GM23338 (cell line): Measurements from ENCODE around the gene CST9. TPM values are rescaled to one million over a fixed set of nuclear protein-coding genes. Genes with fewer than 3 reads are reported as not detected.

Experiments
- ATAC-seq: fragments of 200-7000 bp; cut with Tn5 transposase; 3 replicates; pipeline ENCODE4 v1.9.1; 2020
- DNase-seq: peaks from one replicate; pipeline ENCODE4 v3.0.0-alpha.2; 2015; ENCODE audit warnings: low spot score
- H2AFZ ChIP-seq: fragments of 200-600 bp; sonication (generic); 2 replicates; pipeline ENCODE4 v1.8.0; 2016; ENCODE audit warnings: antibody characterized with exemption, mild to moderate bottlenecking, moderate library complexity
- H3F3A ChIP-seq: fragments of 200-600 bp; sonication (generic); replicated peaks from 2 replicates; pipeline ENCODE4 v1.8.0; 2017; ENCODE audit warnings: antibody characterized with exemption, mixed run types, low read depth
- H3K27ac ChIP-seq: fragments of 200-600 bp; sonication (generic); 2 replicates; pipeline ENCODE4 v1.6.1; 2016; ENCODE audit warnings: low read depth
- H3K27me3 ChIP-seq: fragments of 200-600 bp; sonication (generic); 2 replicates; pipeline ENCODE4 v1.8.0; 2016; ENCODE audit warnings: mild to moderate bottlenecking, mixed run types, moderate library complexity; ENCODE audit not compliant: insufficient read depth
- H3K36me3 ChIP-seq: fragments of 200-600 bp; sonication (generic); 2 replicates; pipeline ENCODE4 v1.8.0; 2016; ENCODE audit warnings: mild to moderate bottlenecking; ENCODE audit not compliant: insufficient read depth
- H3K4me1 ChIP-seq: fragments of 200-600 bp; sonication (generic); 2 replicates; pipeline ENCODE4 v1.8.0; 2016; ENCODE audit warnings: mild to moderate bottlenecking, moderate library complexity; ENCODE audit not compliant: insufficient read depth
- H3K4me2 ChIP-seq: fragments of 200-600 bp; sonication (generic); 2 replicates; pipeline ENCODE4 v1.7.1; 2017; ENCODE audit warnings: mixed run types
- H3K4me3 ChIP-seq: fragments of 200-600 bp; sonication (generic); 2 replicates; pipeline ENCODE4 v1.6.1; 2016; ENCODE audit warnings: mixed run types
- H3K79me2 ChIP-seq: fragments of 200-600 bp; sonication (generic); replicated peaks from 2 replicates; pipeline ENCODE4 v1.8.0; 2017; ENCODE audit warnings: mild to moderate bottlenecking; ENCODE audit not compliant: insufficient read depth
- H3K9me2 ChIP-seq: fragments of 200-600 bp; sonication (generic); 2 replicates; pipeline ENCODE4 v1.8.0; 2017; ENCODE audit not compliant: insufficient read depth
- H4K20me1 ChIP-seq: fragments of 200-600 bp; sonication (generic); replicated peaks from 2 replicates; pipeline ENCODE4 v1.8.0; 2017; ENCODE audit warnings: mild to moderate bottlenecking; ENCODE audit not compliant: insufficient read depth
- H3K27ac Mint-ChIP-seq: 2 replicates; pipeline ENCODE4 v1.8.0; 2020; ENCODE audit warnings: inconsistent platforms, mild to moderate bottlenecking, moderate library complexity, mixed read lengths
- H3K27me3 Mint-ChIP-seq: 3 replicates; pipeline ENCODE4 v1.8.0; 2022; ENCODE audit warnings: low read depth, mild to moderate bottlenecking, moderate library complexity, mixed read lengths, inconsistent platforms; ENCODE audit not compliant: insufficient read depth, poor library complexity
- H3K36me3 Mint-ChIP-seq: 3 replicates; pipeline ENCODE4 v1.8.0; 2021; ENCODE audit warnings: low read depth, mild to moderate bottlenecking, inconsistent platforms, moderate library complexity, mixed read lengths
- H3K4me1 Mint-ChIP-seq: 3 replicates; pipeline ENCODE4 v1.8.0; 2020; ENCODE audit warnings: mild to moderate bottlenecking, inconsistent platforms, mixed read lengths
- H3K4me3 Mint-ChIP-seq: 3 replicates; pipeline ENCODE4 v1.8.0; 2021; ENCODE audit warnings: moderate library complexity, mild to moderate bottlenecking, inconsistent platforms, mixed read lengths
- H3K9me3 Mint-ChIP-seq: 3 replicates; pipeline ENCODE4 v1.8.0; 2020; ENCODE audit warnings: moderate library complexity, mild to moderate bottlenecking, inconsistent platforms, mixed read lengths
- CREB1 ChIP-seq: fragments of 250-450 bp; sonication (Bioruptor Pico); IDR thresholded peaks from 2 replicates; pipeline ENCODE4 v1.5.0; 2020; ENCODE audit warnings: low read depth, mild to moderate bottlenecking, moderate library complexity
- CTCF ChIP-seq, 2 experiments: fragments of 200-600 bp in 1 of 2; sonication (generic) in 1 of 2; conservative IDR thresholded peaks; 2 replicates each; pipeline versions ENCODE4 v1.5.1 to v1.6.1; 2016 to 2017; ENCODE audit warnings: antibody characterized with exemption in 2 of 2, low read depth in 2 of 2, mild to moderate bottlenecking in 2 of 2, moderate library complexity in 1 of 2
- EZH2 ChIP-seq: fragments of 200-600 bp; sonication (generic); IDR thresholded peaks from one replicate; pipeline ENCODE4 v1.8.0; 2017; ENCODE audit warnings: antibody characterized with exemption, mild to moderate bottlenecking, low read depth; ENCODE audit not compliant: unreplicated experiment
- EZH2phosphoT487 ChIP-seq: fragments of 200-600 bp; sonication (generic); IDR thresholded peaks from one replicate; pipeline ENCODE4 v1.8.1; 2018; ENCODE audit warnings: antibody characterized with exemption; ENCODE audit not compliant: unreplicated experiment
- JUNB ChIP-seq: IDR thresholded peaks from one replicate; pipeline ENCODE4 v1.6.1; 2016; ENCODE audit warnings: antibody characterized with exemption; ENCODE audit not compliant: unreplicated experiment
- STAT1 ChIP-seq: IDR thresholded peaks from one replicate; pipeline ENCODE4 v1.6.1; 2016; ENCODE audit warnings: antibody characterized with exemption; ENCODE audit not compliant: unreplicated experiment
- ZNF114 ChIP-seq: fragments of 250-450 bp; sonication (Bioruptor Pico); IDR thresholded peaks from 2 replicates; pipeline ENCODE4 v1.5.0; 2020; ENCODE audit warnings: mild to moderate bottlenecking, moderate library complexity
- ZNF462 ChIP-seq: fragments of 250-450 bp; sonication (Bioruptor Pico); IDR thresholded peaks from 2 replicates; pipeline ENCODE4 v1.5.0; 2020; ENCODE audit warnings: mild to moderate bottlenecking, moderate library complexity
- polyA plus RNA-seq: library from polyadenylated mRNA; unstranded; fragments of >200 nt; fragmentation: Nextera tagmentation; extraction: Ambion mirVana; gene quantifications from 2 replicates; pipeline ENCODE4 v1.2.1, GENCODE V29; 2016
- total RNA-seq: library from RNA; depleted of rRNA; stranded (reverse); fragments of >200 nt; shearing (Covaris generic); gene quantifications from 2 replicates; pipeline ENCODE4 v1.2.3, GENCODE V29; 2014

The CST9 gene
- total and polyA plus RNA-seq, 2 experiments from 2014 or later, result not detected

- Histone ChIP-seq H2AFZ (peak within 1 kb of the TSS; percentile 94), H3K27me3 (peaks cover 12% of the 10 kb centered on the region), H3K4me3 (peak within 1 kb of the TSS; percentile 84), H3K36me3 (no peaks in the 10 kb centered on the region), H3K4me1 (peaks cover 6% of the 10 kb centered on the region; the same call in 1 of the 2 replicates), H3K27ac (no peak within 1 kb of the TSS), H3K9me2 (peaks cover 3% of the 10 kb centered on the region; the same call in 1 of the 2 replicates), H3K79me2 (no peaks in the 10 kb centered on the region), H4K20me1 (no peaks in the 10 kb centered on the region), H3F3A (no peaks in the 10 kb centered on the region), H3K4me2 (peak within 1 kb of the TSS; percentile 92)
- Mint-ChIP-seq H3K36me3 (no peaks in the 10 kb centered on the region; the same call in 2 of the 3 replicates), H3K27me3 (peaks cover 24% of the 10 kb centered on the region), H3K27ac (no peak within 1 kb of the TSS), H3K4me1 (peaks cover 22% of the 10 kb centered on the region), H3K9me3 (peaks cover 5% of the 10 kb centered on the region; the same call in 1 of the 3 replicates), H3K4me3 (peak within 1 kb of the TSS; percentile 80)
- peak; percentile 82 for DNase-seq
- peak; percentile 73 for ATAC-seq
- TF ChIP-seq JUNB (no peak), CREB1 (CRISPR knock-in tag) (peak; percentile 48; the same call in 1 of the 2 replicates)
Observed at GRCh38 chr20:23637282-23638221, 31.8 kb upstream of the CST9 start, which contains the start of gene CST3. CST3 (minus strand) TSS chr20:23637955; CDS start chr20:23637862, 93 bp downstream.

- Histone ChIP-seq H3K4me1 (peaks cover 6% of the 10 kb centered on the region; the same call in 1 of the 2 replicates), H3K4me2 (peak overlapping the region; percentile 92), H3F3A (no peaks in the 10 kb centered on the region), H3K9me2 (peaks cover 3% of the 10 kb centered on the region; the same call in 1 of the 2 replicates), H2AFZ (peak overlapping the region; percentile 94; the same call in 1 of the 2 replicates), H3K27me3 (peaks cover 12% of the 10 kb centered on the region), H3K4me3 (peak overlapping the region; percentile 84), H4K20me1 (no peaks in the 10 kb centered on the region), H3K27ac (no peak overlapping the region), H3K36me3 (no peaks in the 10 kb centered on the region), H3K79me2 (no peaks in the 10 kb centered on the region)
- Mint-ChIP-seq H3K36me3 (no peaks in the 10 kb centered on the region; the same call in 2 of the 3 replicates), H3K9me3 (peaks cover 5% of the 10 kb centered on the region; the same call in 1 of the 3 replicates), H3K27me3 (peaks cover 22% of the 10 kb centered on the region), H3K27ac (no peak overlapping the region), H3K4me1 (peaks cover 22% of the 10 kb centered on the region), H3K4me3 (peak overlapping the region; percentile 80)
- ATAC-seq, result no peak
- no peak for DNase-seq
- no peak for TF ChIP-seq EZH2phosphoT487
- no peak for TF ChIP-seq STAT1
- no peak for TF ChIP-seq JUNB
- TF ChIP-seq ZNF462 (CRISPR knock-in tag), result no peak
- no peak for TF ChIP-seq EZH2
- no peak for TF ChIP-seq ZNF114
- no peak for TF ChIP-seq CTCF (conservative IDR thresholded peaks at IDR 0.05; ENCODE audit: low read depth in 2 of 2)
Observed at GRCh38 chr20:23636908-23637281, 31.2 kb upstream of the CST9 start.
